Measurements from ENCODE around the gene HOXC12.

Gene HOXC12

GRCh38 chr12:53931844-53932581, 22.7 kb upstream of the HOXC12 start:
- Histone ChIP-seq H3K9ac (no peak overlapping the region), H3K4me3 (IDR thresholded peaks at IDR 0.05; ENCODE audit: insufficient read depth, low read depth, low read length) (no peak overlapping the region), H3K27me3 (ENCODE audit: insufficient read depth, low read depth) (peaks cover 66% of the 10 kb centered on the region), H3K4me1 (ENCODE audit: low read depth, poor library complexity, severe bottlenecking) (no peaks in the 10 kb centered on the region), H3K27ac (no peak overlapping the region), H2AFZ (ENCODE audit: low read depth) (no peak overlapping the region), H3K4me2 (no peak overlapping the region), H4K20me1 (ENCODE audit: insufficient read depth) (no peaks in the 10 kb centered on the region), H3K79me2 (ENCODE audit: insufficient read depth, low read depth) (no peaks in the 10 kb centered on the region), H3K36me3 (ENCODE audit: insufficient read depth) (no peaks in the 10 kb centered on the region)
- TF ChIP-seq CTCF (conservative IDR thresholded peaks at IDR 0.05; ENCODE audit: low read depth, low read length): no peak

- Histone ChIP-seq H3K4me2 (no peak overlapping the region), H3K36me3 (ENCODE audit: insufficient read depth) (no peaks in the 10 kb centered on the region), H4K20me1 (ENCODE audit: insufficient read depth) (no peaks in the 10 kb centered on the region), H3K9ac (no peak overlapping the region), H3K27ac (no peak overlapping the region), H2AFZ (ENCODE audit: low read depth) (no peak overlapping the region), H3K4me1 (ENCODE audit: low read depth, poor library complexity, severe bottlenecking) (no peaks in the 10 kb centered on the region), H3K79me2 (ENCODE audit: insufficient read depth, low read depth) (no peaks in the 10 kb centered on the region), H3K27me3 (ENCODE audit: insufficient read depth, low read depth) (peaks cover 72% of the 10 kb centered on the region), H3K4me3 (IDR thresholded peaks at IDR 0.05; ENCODE audit: insufficient read depth, low read depth, low read length) (no peak overlapping the region)
- no peak for TF ChIP-seq CTCF (conservative IDR thresholded peaks at IDR 0.05; ENCODE audit: low read depth, low read length)
Measured at GRCh38 chr12:53932915-53933314, 21.8 kb upstream of the HOXC12 start.

- Histone ChIP-seq H3K79me2 (ENCODE audit: insufficient read depth, low read depth) (no peaks in the 10 kb centered on the region), H4K20me1 (ENCODE audit: insufficient read depth) (no peaks in the 10 kb centered on the region), H3K4me2 (no peak overlapping the region), H3K4me3 (IDR thresholded peaks at IDR 0.05; ENCODE audit: insufficient read depth, low read depth, low read length) (no peak overlapping the region), H3K4me1 (ENCODE audit: low read depth, poor library complexity, severe bottlenecking) (no peaks in the 10 kb centered on the region), H3K27ac (no peak overlapping the region), H3K27me3 (ENCODE audit: insufficient read depth, low read depth) (peaks cover 72% of the 10 kb centered on the region), H2AFZ (ENCODE audit: low read depth) (no peak overlapping the region), H3K9ac (no peak overlapping the region), H3K36me3 (ENCODE audit: insufficient read depth) (no peaks in the 10 kb centered on the region)
- no peak for TF ChIP-seq CTCF (conservative IDR thresholded peaks at IDR 0.05; ENCODE audit: low read depth, low read length)
Measured at GRCh38 chr12:53935383-53936341, 19.0 kb upstream of the HOXC12 start.

GRCh38 chr12:53937099-53937498, 17.6 kb upstream of the HOXC12 start:
- Histone ChIP-seq H3K27ac (no peak overlapping the region), H3K27me3 (ENCODE audit: insufficient read depth, low read depth) (peaks cover 71% of the 10 kb centered on the region), H3K4me3 (IDR thresholded peaks at IDR 0.05; ENCODE audit: insufficient read depth, low read depth, low read length) (no peak overlapping the region), H2AFZ (ENCODE audit: low read depth) (no peak overlapping the region), H4K20me1 (ENCODE audit: insufficient read depth) (no peaks in the 10 kb centered on the region), H3K36me3 (ENCODE audit: insufficient read depth) (no peaks in the 10 kb centered on the region), H3K9ac (no peak overlapping the region), H3K4me1 (ENCODE audit: low read depth, poor library complexity, severe bottlenecking) (no peaks in the 10 kb centered on the region), H3K79me2 (ENCODE audit: insufficient read depth, low read depth) (no peaks in the 10 kb centered on the region), H3K4me2 (no peak overlapping the region)
- TF ChIP-seq CTCF (conservative IDR thresholded peaks at IDR 0.05; ENCODE audit: low read depth, low read length): no peak
